Measurements from ENCODE around the gene ASMT.

DNA sequence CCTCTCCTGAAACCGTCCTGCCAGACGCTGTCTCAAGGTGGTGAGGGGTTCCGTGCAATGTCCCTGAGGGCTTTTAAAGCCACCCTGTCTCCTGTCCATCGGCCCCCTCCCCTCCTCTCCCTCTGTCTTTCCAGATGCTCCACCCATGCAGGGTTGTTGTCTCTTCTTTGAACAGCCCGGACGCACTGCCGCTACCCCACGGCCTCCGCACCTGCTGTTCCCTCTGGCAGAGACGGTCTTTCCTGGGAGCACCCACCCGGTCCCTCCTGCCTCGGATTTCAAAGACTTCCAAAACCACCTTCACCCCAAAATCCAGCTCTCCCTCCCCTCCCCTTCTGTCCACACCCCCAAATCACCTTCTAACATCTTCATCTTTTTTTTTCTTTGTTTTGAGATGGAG lies 4.1 kb upstream of the ASMT start:
- no peak for TF ChIP-seq POLR2A (IDR thresholded peaks at IDR 0.05)
- TF ChIP-seq, protein P1, sequence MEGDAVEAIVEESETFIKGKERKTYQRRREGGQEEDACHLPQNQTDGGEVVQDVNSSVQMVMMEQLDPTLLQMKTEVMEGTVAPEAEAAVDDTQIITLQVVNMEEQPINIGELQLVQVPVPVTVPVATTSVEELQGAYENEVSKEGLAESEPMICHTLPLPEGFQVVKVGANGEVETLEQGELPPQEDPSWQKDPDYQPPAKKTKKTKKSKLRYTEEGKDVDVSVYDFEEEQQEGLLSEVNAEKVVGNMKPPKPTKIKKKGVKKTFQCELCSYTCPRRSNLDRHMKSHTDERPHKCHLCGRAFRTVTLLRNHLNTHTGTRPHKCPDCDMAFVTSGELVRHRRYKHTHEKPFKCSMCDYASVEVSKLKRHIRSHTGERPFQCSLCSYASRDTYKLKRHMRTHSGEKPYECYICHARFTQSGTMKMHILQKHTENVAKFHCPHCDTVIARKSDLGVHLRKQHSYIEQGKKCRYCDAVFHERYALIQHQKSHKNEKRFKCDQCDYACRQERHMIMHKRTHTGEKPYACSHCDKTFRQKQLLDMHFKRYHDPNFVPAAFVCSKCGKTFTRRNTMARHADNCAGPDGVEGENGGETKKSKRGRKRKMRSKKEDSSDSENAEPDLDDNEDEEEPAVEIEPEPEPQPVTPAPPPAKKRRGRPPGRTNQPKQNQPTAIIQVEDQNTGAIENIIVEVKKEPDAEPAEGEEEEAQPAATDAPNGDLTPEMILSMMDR (IDR thresholded peaks at IDR 0.05) = no peak

Measured in testis (tissue), 2 donors.